HG02623 (cell line): ENCODE data around the gene TPK1.
"Not testable (repeated sequence)": the region's sequence is repeated elsewhere in the genome, so short reads cannot be mapped to it uniquely, and the experiment has no call there.

Experiments
- ATAC-seq: cut with Tn5 transposase; IDR thresholded peaks from one replicate; pipeline ENCODE4 v1.9.1; 2021; ENCODE audit warnings: moderate library complexity; ENCODE audit not compliant: unreplicated experiment

Gene TPK1

DNA sequence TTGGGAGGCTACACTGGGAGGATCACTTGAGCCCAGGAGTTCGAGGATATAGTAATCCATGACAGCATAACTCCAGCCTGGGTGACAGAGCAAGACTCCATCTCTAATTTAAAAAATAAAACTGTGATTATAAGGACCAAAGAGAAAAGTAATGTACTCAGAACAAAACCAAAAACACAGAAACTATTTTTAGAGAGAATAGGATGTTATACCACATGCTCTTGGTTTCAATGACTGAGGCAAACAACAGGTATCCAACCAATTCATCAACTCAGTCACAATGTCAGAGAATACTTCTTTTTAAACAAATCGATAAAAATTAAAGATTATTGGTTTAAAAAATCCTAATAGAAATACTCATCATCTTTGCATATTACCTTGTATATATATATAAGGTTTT is 186.7 kb downstream of the TPK1 start:
- ATAC-seq: no peak

DNA sequence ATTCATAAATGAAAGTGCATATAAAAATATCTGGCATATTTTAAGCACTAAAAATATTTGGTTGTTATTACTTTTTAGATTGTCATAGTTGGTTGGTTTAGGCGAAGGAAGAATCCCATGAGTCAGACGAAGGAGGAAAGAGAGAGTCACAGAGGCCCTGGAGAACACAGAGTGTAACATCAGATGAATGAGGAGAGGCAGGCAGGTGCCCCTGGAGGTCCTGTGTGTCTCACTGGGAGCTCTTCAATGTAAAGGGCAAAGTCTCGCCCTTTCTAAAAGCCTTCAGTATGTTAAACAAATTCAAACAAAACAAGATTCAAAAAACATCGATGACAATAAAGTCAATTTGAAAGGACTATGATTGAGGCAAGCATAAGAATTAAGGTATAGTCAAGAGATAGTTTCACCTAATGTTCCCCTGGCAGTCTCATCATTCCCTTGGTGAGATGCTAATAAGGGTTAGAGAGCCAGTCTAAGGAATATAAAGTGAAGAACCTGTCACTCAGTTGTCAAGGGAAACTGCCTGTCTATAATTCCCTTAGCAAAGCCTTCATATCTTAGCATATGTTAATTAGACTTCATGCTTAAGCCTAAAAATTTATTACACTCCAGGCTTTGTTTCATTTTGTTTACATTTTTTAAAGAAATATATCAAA is 194.3 kb downstream of the TPK1 start:
- no peak for ATAC-seq

DNA sequence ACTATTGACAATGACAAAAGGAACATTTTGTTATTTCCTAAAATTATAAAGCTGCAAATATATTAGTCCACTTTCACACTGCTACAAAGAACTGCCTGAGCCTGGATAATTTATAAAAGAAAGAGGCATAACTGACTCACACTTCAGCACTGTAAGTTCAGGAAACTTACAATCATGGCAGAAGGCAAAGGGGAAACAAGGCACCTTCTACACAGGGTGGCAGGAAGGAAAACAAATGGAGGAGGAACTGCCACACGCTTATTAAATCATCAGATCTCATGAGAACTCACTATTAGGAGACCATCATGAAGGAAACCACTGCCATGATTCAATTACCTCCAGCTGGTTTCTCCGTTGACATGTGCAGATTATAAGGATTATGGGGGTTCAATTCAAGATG is 203.1 kb downstream of the TPK1 start:
- ATAC-seq: no peak

DNA sequence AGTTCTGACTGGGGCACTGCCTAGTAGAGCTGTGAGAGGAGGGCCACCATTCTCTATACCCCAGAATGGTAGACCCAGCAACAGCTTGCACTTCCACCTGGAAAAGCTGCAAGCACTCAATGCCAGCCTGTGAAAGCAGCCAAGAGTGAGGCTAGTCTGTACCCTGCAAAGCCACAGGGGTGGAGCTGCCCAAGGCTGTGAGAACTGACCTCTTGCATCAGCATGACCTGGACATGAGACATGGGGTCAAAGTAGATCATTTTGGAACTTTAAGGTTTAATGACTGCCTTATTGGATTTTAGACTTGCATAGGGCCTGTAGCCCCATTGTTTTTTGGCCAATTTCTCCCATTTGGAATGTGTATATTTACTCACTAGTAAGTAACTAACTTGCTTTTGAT is 206.3 kb downstream of the TPK1 start:
- ATAC-seq: no peak

DNA sequence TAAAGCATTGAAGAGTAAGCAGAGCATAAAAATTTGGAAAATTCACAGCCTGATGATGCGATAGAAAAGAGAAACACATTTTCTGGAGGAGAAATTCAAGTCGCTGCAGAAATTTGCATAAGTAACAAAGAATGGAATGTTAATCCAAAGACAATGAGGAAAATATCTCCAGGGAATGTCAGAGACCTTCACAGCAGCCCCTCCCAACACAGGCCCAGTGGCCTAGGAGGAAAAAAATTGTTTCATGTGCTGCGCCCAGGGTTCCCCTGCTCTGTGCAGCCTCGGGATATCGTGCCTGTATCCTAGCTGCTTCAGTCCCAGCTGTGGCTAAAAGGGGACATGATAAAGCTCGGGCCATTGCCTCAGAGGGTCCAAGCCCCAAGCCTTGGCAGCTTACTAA is 206.8 kb downstream of the TPK1 start:
- ATAC-seq: no peak

DNA sequence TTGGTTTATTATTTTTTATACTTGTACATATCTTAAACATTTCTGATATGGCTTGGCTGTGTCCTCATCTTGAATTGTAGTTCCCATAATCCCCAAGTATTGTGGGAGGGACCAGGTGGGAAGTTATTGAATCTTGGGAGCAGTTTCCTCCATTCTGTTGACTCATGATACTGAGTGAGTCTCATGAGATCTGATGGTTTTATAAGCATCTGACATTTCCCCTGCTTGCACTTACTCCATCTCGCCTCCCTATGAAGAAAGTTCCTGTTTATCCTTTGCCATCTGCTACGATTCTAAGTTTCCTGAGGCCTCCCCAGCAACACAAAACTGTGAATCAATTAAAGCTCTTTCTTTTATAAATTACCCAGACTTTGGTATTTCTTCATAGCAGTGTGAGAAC is 207.7 kb downstream of the TPK1 start:
- ATAC-seq: no peak

DNA sequence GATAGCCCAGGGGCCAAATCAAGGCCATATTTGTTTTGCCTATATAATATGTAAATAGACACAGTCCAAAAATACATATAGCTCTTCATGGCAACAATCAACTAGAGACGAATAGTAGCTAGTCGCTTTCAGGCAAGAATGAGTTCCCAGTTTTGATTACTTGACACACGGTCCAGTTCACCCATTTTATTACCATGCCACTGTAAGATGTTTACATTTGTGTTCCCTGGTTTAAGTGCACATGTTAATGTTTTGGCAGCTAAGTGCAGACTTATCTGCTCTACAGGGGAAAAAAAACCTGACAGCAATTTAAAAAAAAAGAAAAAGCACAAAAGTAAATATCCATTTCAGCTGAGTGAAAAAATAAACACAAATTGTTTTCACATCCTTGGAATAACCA is 213.1 kb downstream of the TPK1 start:
- no peak for ATAC-seq

DNA sequence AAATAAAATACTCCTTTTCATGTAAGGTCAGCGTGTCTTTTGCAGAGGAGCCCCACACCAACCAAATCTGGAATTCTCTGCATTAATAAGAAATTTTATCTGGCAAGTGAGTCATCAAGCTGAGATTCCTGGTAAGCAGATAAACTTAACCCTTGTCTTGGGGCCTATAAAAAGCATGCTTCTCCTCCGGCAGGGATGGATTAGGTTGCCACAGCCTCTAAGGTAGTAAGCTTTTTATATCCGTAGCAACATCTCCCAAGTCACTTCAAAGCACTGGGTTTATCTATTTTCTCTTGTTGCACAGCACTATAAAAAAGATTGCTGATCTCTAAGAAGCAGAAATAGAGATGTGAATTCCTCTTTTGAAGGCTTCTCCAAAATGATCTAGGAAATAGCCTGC is 229.6 kb downstream of the TPK1 start:
- ATAC-seq: no peak

DNA sequence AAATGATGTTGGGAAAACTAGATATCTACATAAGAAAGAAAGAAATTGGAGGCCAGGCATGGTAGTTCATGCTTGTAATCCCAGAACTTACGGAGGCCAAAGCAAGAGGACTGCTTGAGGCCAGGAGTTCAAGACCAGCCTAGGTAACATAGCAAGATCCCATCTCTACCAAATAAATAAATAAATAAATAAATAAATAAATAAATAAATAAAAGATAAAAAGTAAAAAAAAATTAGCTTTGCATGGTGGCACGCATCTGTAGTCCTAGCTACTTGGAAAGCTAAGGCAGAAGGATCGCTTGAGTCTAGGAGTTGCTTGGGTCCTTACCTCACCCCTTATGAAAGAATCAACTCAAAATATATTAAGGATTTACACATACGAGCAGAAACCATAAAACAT is 238.9 kb downstream of the TPK1 start:
- no peak for ATAC-seq

DNA sequence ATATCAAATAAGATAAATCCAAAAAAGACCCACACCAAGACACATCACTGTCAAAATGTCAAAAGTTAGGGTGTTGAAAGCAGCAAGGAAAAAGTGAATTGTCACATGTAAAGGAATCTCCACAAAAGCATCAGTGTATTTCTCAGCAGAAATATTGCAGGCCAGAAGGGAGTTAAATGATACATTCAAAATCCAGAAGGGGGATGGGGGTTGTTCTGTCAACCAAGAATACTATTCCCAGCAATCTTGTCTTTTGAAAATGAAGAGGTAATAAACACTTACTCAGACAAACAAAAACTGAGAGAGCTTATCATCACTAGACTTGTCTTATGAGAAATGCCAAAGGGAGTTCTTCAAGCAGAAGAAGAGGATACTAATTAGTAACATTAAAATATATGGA is 241.3 kb downstream of the TPK1 start:
- ATAC-seq: no peak

DNA sequence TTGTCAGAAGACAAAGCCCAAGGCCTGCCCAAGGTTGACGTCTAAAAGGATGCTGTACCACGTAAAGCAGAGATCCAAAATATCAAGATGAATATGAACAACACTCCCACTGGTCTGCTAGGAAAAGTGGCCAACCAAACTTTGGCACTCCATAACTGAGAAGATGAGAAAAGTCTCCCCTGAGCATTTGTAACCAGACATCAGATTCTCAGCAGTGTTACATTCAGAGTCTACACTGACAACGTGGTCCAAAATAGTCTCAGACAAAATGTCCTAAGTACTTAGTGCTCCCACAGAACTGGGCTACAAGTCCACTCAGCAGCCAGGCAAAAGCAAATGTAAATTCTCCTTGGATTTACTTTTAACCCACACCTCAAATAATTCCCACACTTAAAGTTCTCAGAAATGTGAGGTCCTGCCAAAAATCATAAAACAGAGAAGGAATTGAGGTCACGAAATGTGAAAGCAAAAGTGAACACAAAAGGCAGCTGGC is 247.2 kb downstream of the TPK1 start:
- no peak for ATAC-seq

DNA sequence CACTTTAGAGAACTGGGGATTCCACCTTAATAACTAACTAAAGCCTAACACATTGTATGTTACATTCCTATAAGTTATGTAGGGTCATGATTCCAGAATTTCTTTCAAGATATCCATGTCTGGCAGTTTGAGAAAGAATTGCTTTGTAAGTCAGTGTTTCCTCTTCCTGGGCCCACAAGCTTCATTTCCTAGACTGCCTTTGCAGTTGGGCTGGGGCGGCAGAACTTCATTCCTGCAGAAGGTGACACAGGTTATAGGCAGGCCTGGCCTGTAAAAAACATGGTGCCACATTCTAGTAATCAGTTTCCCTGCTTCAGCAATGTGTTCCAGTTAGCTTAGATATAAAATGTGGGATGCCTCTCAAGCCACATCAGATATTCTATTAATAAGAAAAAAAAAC is 248.2 kb downstream of the TPK1 start:
- no peak for ATAC-seq

DNA sequence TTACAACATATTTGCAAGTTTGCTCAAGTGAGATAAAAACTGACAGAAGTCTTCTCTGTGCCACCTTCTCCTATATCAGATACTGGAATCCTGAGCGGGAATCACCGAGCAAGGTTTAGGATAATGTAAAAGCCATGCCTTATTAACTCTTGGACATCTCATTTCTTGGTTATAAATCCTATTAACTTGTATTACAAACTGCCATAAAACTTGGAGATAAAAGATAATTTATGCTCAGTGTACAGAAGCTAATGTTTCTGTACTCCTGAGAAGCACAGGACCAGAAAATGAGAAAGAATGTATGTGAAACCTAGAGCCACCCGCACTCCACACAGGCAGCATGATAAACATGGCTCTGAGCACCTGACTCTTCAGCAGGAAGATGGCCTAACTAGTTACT is 251.1 kb downstream of the TPK1 start:
- no peak for ATAC-seq

DNA sequence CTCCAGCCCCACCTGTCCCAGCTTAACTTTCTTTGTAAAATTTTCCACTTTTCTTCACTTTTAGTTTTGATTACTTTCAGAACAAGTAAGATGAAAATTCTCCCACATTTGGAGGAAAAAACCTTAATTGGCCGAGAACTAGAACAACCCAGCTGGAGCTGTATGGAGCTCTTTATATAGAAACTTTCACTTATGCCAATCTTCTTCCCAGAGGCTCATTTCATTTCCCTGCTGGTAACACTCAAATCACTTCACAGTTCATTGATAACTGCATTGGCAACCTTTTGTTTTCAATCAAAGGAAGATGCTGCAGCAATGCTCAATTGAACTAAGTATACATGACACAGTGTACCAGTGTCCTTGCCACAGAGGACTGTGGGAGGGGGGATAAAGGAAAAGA is 256.2 kb downstream of the TPK1 start:
- ATAC-seq: no peak

DNA sequence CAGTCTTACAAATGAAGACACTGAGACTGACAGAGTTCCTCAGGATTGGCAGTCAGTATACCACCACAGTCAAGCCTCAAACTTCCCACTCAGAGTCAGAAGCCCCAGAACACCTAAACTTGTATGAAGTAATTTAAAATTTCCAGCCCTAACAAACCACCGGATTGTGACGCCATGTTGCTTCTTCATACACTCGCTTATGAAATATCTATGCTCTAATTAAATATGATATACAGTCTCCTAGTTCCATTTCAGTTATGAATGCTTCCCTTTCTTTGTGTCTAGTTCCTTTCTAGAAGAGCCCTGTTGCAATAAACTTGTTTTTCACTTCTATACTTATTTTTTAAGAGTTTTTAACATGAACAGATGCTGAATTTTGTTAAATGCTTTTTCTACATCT is 260.4 kb downstream of the TPK1 start:
- no peak for ATAC-seq

DNA sequence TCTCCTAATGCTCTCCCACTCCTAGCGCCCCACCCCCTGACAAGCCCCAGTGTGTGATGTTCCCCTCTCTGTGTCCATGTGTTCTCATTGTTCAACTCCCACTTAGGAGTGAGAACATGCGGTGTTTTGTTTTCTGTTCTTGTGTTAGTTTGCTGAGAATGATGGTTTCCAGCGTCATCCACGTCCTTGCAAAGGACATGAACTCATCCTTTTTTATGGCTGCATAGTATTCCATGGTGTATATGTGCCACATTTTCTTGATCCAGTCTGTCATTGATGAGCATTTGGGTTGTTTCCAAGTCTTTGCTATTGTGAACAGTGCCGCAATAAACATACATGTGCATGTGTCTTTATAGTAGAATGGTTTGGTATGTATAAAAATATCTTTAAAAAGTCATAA is 261.1 kb downstream of the TPK1 start:
- not testable (repeated sequence) for ATAC-seq

DNA sequence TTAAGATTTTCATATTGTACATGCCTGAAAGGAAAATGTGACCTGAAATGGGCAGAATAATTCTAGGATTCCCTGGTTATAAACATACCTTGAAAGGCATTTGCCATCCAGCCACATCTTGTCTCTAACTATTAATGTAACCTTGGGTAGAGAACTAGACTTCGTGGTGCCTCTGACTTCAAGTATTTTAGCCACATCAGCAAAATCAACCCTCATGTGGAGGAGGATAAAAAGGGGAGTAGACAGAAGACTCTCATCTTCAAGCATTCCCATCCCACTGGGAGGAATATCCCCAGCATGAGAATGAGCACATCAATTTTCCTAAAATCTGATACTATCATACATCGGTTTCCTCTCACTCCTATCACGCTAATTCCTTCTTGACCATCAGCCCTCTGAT is 267.6 kb downstream of the TPK1 start:
- no peak for ATAC-seq

DNA sequence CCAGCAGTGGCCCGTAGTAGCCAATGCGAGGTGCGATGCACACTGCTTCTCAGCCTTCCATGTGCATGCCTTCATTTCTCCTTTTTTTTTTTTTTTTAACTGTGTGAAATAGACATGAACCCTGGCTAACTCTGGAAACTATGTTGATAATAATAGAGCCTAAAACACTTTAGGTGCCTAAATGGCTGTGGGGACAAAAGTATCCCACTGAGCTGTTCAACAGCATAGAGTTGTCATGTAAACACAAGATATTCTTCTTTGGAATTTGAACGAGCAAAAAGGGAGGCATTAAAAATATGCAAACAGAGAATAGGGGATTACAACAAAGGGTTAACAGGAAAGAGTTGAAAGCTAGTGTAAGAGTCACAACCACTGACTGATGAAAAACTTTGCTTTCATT is 270.3 kb downstream of the TPK1 start:
- no peak for ATAC-seq

DNA sequence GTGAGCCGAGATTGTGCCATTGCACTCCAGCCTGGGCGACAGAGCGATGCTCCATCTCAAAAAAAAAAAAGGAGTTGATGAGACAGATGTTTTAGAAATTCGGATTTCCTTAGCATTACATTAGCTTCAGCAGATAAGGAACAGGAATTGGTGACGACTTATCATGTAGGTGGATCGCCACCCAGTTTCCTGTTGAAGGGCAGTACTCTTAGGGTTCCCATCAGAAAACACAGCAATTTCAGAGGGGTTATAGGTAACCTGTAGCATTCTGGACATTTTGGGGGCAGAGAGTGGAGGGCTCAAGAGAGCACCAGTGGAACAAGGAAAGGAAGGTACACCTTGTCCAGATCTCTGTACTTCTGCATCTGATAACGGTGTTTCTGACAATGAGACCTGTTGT is 286.0 kb downstream of the TPK1 start:
- no peak for ATAC-seq

DNA sequence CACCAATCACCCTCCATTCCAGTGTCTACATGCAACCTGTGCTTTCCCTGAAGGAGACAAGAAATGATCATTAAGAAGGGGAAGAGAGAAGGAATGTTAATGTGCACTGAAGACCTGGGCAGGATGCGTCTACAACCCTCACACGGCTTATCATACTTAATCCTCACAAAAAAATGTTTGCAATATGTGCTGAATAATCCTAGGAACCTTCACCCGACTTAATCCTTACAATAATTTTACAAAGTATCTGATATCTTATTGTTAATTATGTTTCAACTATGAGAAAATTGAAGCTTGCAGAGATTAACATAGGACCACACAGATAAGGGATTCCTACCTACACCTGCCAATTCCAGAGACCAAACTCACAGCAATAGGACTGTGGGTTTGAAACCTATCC is 287.3 kb downstream of the TPK1 start:
- no peak for ATAC-seq

DNA sequence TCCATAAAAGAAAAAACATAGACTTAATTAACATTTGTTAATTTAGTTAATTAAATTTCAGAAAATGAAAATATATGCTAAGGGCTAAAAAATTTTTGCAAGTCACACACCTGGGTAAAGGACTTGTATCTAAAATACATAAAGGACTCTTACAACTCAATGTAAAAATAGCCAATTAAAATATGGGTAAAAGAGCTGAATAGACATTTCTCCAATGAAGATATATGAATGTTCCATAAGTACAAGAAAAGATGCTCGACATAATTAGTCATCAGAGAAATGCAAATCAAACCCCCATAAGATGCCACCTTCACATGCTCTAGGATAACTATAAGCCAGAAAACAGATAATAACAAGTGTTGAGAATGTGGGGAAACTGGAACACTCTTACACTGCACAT is 288.0 kb downstream of the TPK1 start:
- no peak for ATAC-seq

DNA sequence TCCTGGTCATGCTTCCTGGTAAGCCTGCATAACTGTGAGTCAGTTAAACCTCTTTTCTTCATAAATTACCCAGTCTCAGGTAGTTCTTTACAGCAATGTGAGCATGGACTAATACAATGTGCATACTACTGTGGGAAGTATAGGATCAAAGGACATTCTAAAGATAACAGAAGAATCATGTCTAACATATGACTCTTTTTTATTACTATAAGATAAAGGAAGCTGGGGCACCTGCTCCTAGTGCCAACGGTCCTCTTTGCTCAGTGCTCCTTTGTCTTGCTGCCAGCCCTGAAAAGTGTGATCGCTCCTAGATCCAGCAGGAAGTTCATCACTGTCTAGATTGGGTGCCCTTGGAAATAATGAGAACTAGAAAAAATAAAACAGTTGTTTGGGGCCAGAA is 289.1 kb downstream of the TPK1 start:
- ATAC-seq: no peak

DNA sequence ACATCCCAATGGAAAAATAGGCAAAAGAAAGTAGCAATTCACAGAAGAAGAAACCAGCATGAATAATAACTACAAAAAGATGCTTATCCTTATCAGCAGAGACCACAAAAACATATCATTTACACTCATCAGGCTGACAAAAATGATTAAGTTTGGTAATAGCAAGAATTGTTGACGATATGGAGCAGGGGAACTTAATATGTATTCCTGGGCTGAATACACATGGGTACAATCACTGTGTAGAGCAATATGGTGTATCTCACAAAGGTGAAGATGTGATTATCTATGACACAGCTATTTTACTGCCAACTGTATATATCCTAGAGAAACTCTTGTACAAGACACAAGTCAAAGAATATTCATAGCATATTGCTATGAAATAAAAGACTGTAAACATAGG is 290.5 kb downstream of the TPK1 start:
- ATAC-seq: no peak
